Activated CD4-positive, alpha-beta T cell treated with anti-CD3 and anti-CD28 coated beads, Interleukin-2, amount 50 U/mL, for 48 hours (primary cell): Measurements from ENCODE around the gene RTP3.
A peak's percentile ranks its signal among the peaks of the same experiment; 100 is the strongest.

Experiments
- DNase-seq, 2 experiments: peaks; one replicate each; pipeline ENCODE4 v3.0.0-alpha.2; 2020

Gene RTP3

DNA sequence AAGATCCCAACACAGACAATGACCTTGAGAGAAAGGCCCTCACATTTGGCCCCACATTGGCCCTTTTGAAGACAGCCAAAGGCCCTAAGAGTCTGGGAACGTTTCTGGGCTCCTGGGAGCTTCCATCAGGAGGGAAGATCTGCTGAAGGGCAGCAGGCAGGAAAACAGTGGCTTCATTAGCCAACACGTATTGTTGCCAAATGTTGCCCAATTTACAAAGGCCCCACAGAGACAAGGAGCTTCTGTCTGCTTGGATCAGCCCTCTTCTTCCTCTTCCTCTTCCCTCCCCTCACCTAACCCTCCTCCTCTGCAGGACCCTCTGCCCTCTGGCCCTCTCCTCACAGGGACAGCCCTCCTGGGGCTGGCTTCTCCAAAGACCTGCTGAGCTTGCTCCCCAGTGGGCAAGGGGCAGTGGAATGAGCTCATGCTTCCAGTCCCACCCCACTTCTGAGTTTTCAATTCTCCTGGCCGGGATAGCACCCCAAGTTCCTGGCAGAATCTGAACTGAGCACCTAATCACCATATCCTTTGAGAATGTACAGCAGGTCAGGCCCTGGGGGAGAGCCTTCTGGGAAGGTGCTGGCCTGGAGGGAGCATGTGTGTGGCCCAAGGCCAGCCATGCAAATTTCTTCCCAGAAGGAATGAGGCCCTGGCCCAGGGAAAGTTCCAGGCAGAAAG lies 28.0 kb upstream of the RTP3 start:
- DNase-seq = no peak

DNA sequence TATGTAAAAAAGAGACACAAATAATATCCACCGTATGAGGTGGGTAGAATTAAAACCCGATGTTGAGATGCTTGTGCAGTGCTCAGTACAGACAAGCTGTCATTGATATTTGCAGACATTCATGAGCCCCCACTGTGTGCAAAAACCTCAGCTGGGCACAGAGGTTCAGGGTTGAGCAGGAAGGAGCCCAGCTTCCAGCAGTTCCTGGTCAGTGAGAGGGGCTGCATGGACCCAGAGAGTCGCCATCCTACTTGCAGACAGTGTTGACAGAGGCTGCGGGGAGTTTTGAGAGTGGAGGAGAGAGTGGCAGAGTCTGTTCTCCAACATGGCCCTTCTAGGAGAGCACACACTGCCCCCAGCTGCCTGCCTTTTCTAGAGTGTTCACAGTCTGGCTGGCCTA lies 26.9 kb upstream of the RTP3 start:
- no peak for DNase-seq

DNA sequence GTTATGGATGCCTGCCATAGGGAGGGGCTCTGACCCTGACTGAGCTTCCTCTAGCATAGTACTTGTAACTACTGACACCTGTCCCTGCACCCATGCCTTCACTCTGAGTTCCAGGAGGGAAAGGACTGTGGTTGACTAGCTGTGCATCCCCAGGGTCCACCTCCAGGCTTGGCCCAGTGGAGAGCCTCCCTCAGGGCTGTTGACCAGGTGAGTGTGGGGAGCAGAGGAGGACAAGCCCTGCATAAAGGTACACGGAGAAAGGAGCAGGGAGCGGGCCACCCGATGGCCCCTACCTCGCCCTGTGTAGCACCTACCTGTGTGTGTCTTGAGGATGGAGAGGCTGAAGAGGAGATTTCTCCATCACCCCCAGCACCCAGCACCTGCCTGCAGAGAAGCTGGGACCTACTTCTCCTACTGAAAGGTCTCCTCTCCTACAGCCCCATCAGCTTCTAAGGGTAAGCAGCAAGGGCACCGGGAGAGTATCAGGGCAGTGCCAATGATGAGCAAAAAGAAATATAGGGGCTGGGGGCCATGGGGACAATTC lies 26.3 kb upstream of the RTP3 start:
- DNase-seq = no peak

DNA sequence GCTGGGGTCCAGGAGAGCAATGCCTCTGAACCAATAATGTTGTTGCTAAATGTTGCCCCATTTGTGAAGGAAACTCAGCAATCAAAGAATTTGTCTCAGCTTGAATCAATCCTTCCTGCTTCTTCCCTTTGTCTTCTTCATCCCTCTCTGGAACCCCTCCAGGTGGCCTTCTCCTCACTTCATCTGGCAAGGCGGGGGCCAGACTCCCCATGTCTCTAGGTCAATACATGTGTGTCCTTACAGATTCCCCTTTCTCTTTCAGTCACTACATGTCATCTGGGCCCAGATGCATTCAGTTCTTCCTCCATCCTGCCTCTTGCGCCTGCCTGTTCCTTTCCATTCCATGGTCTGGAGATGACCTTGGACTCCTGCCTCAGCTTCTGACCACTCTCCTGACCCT lies 25.0 kb upstream of the RTP3 start:
- no peak for DNase-seq

DNA sequence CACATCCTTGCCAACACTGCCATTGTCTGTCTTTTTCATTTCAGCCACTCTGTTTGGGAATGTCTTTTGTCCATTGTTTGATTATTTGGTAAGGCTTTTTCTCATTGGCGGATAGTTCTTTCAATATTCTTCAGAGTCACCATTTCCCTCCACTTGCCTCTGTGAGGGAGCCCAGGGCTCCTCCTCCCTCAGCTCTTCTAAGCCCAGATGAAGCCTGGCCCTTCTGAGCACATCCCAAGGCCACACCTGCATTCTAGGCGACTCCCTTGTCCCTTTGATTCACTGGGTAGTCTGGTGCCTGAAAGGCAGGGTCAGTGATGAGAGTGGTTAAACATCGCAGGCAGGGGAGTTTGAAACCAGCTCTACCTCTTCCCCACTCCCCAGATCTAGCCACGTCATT lies 20.6 kb upstream of the RTP3 start:
- DNase-seq = no peak

DNA sequence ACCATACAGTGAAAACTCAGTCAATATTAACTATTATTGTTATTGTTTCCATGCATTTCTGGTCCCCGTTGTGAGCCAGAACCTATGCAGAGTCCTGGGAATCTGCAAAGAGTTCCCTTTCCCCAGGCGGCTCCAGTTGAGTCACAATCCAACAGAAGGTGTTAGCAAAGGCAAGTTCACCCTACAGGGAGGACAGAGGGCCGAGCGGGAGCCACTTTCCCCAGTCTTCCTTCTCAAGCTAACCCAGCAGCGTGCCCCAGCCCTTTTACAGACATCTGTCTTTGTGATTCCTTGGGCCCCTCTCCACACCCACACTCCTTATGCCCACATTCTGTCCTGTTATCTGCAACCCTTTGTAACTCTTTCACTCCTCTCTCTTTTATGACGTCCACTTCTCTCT lies 20.0 kb upstream of the RTP3 start:
- no peak for DNase-seq

DNA sequence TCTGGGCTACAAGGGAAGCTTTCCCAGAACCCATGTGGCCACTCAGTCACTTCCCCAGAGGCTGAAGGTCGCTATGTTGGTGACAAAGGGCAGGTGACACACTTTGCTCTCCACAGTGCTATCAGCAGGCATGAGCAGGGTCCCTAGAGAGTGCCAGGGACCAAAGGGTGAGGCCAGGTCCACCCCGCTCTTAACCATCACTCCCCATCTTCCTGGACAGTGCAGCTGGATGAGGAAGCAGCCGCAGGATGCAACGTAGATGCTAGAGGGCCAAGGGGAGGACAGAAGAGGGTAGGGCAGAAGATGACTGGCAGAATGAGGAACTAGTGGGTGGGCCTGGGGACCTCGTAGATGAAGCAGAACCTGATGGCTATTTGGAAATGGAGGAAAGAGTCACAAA lies 19.4 kb upstream of the RTP3 start:
- no peak for DNase-seq

DNA sequence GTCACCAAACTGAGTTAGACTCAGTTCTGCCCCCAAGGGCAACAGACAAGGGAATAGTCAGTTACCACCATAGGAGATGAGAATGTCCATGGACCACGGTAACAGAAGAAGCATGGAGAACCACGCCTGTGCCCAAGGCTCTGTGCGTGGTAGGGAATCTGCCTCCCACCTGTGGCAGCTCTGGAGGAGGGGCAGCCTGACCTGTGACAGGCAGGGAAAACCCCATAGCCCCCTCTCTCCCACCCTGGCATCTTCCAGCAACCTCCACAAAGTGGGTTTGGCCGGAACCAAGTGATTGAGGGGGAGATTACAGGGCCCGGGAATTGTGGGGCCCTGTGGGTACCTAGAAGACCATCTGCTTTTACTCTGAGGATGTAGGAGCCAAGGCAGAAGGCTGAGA lies 18.8 kb upstream of the RTP3 start:
- DNase-seq = no peak

DNA sequence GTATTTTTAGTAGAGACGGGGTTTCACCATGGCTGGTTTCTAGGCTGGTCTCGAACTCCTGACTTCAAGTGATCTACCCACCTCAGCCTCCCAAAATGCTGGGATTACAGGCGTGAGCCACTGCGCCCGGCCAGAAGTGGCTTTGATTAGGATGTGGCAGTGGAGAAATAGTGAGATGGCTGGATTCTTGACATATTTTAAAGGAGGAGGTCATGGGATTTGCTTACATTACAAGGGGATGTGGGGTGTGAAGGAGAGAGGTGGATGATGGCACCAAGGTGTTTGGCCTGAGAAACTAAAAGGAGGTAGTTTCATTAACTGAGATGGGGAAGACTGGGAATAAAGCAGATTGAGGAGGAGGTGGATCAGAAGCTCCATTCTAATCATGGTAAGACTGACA lies 18.1 kb upstream of the RTP3 start:
- DNase-seq = no peak

DNA sequence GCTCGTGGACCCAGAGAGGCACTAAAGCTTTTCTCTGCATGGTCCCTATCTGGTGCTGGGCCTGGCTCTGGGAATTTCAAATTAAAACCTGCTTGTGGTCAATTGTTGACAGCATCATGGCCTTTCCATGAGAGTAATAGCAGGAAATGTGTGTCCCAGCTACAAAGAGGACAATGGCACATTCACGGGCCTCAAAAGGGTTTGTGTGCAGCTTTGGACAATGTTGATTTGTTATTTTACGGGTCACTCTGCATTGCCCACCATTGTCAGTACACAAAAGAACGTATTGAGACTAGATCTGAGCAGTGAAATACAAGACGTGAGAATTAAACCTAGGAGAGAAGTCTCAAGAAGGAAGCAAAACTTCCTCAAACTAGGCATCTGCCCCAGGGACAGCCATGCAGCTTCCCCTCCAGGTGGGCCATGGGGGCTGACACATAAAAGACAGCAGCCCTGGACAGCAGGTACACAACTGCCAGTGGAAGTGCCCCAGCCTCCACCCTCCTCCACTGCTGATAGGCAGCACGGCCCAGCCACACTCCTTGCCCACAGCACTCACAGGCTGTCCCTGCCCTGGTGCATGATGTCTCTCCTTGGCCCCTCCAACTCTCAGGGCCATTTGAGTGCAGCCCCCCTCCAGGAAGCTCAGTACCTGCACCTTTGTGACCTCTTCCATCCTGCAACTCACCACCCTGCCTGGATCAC lies 17.1 kb upstream of the RTP3 start:
- no peak for DNase-seq

DNA sequence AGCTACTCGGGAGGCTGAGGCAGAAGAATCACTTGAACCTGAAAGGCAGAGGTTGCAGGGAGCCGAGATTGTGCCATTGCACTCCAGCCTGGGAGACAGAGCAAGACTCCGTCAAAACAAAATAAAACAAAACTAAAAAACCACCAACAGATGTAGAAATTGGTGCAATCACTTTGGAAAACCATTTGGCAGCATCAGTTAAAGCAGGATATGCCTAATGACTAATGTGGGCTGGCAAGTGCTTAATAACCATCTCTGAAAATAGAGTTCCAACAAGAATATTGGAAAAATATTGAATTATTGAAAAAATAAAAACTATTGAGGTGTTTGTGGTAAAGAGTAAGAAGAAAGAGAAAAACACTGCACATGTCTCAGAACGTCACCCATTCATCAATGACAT lies 16.1 kb upstream of the RTP3 start:
- no peak for DNase-seq

DNA sequence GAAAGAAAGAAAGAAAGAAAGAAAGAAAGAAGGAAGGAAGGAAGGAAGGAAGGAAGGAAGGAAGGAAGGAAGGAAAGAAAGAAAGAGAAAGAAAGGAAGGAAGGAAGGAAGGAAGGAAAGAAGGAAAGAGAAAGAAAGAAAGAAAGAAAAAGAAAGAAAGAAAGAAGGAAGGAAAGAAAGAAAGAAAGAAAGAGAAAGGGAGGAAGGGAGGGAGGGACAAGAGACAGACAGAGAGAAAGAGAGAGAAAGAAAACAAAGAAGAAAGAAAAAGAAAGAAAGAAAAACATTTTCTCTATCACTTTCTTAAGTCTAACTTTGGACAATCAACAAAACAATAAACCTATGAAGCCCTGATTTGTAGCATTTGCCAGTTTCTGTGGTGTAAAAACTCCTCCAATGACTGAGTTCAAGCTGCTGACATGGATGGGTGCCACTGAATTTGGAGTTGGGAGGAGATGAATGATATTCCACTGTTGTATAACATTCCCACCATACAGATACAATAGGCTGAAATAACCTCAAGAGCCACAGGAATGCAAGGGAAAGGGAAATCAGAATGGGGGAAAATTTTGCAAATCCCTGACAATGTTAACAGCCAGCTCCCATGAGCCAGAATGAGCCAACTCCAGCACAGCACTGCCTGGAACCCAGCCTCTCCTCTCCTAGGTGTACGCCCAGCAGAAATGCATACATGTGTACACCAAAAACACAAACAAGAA lies 15.0 kb upstream of the RTP3 start:
- no peak for DNase-seq

DNA sequence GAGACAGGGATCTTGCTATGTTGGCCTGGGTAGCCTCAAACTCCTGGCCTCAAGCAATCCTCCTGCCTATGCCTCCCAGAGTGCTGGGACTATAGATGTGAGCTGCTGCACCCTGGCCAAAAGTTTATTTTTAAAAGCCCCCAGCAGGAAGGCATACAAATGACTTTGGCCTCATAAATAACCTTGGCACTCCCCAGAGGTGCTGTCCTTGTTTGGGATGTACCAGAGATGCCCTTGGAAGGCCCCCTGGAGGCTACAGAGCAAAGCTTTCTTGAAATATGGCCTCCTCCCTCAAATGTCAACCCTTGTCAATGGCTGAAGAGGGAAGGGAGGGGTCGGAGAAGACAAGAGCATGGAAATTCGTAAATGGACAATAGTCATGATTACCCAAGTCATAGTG lies 14.0 kb upstream of the RTP3 start:
- no peak for DNase-seq

DNA sequence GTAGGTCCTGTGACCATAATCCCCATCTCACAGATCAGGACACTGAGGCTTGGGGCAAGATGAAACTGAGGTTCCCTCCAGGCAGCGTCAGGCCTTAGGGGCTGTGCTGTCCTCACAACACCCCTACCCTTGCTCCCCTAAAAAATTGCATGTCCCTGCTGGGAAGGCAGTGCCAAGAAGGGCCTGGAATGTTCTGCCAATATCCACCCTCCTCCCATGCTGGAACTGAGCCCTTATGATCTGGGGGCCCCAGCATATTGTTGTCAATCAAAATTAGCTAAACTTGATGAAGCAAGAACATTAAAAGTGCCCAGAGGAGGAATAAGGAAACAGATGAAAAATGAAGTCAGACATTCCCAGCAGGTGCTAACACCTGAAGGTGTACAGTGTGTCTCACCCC lies 13.4 kb upstream of the RTP3 start:
- no peak for DNase-seq

DNA sequence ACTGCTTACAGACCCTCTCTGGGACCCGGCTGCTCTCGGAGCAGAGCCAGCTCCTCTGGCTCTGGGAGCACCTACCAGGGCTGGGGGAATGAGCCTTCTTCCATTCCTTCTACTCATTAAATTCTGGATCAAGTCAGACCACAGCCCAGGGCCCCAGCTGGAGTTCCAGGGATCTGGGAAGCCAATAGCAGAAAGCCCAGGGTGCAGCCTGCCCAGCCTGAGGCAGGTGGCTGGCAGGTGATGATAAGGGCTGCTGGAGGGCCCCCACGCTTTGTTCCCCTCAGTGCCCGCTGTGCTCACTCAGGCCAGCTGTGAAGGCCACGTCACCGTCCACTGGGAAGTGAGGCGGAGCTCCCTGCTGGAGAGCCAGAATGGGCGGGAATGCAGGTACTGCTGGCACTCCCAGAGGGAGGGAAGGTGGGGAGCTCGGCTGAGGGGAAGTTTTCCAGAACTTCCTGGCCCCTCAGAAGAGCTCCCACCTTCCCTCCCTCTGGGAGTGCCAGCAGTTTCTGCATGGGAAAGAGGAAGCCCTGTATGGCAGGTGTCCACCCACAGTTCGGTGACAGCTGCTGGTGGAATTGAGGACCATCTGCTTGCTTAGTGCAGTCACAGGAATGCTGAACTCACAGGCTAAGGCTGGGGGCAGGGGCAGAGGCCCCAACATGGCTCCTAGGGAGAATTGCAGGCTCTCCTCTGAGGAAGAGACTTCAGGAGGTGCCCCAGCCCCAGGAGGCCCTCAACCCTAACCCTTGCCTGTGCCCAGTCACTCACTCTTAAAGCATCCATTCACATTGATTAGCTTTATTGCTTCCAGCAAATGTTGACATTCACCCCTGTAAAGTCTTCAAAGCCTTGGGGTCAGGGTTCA lies 12.6 kb upstream of the RTP3 start:
- DNase-seq = no peak

DNA sequence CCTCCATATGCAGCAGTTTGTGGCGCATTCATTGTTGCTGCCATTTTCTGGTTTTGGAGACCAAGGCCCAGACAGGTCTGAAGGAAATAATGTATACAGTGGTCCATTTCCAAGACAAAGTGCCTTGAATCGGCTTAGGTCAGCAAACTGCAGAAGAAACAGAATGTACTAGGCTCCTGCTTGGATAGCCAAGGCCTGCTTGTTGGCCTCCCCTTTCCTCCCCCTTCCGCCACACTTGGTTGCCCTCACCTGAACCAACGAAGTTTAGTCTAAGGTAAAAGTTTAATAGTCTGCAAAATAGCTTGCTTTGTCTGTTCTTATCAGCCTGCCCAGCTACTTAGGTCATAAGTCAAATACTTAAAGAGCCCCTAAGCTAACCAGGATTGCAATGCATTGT lies 12.0 kb upstream of the RTP3 start:
- DNase-seq = no peak

DNA sequence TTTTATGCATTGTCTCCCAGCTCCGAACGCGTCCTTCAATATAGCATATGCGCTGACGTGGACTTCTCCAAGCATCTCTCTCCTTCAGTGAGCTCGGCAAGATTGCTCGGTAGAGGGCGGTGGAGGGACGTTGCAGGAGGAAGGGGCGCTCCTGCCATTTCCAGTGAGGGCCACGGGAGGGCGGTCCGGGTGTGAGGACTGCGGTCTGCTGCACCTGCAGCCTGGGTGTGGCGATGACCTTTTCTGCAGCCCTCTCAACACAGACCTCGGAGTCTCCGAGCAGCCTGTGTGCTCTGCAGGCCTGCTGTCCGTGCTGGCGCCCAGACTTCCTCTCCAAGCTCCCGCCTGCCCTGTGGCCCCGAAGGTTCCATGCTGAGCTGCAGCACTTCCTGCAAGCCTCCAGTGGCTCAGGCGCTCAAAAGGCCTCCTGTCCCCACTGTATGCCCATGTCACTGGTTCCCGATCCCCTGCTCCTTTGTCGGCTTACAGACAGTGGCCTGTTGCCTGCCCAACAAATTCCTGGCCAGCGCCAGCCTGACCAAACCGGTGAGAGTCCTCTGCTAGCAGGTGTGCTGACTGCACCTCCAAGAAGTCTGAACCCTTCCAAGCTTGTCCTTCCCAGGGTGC lies 8.9 kb upstream of the RTP3 start:
- DNase-seq = peak; percentile 95 to 96

DNA sequence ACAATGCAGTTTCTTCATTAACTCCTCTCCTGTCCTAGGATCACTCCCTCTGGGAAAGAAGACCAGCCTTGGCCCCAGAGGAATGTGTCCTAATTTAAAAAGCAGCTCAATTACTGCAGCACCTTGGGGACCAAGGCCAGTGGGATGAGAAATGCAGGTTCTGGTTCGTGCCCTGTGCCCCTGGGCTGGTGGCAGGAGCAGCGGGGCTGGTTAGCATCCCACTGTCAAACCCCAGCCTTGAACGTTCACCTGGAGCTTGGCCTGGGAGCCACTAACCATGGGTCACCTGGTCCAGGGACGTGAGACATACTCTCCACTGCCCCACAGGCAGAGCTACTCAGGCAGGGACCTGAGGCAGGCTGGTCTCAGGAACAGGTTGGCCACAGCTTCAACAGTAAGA lies 8.4 kb upstream of the RTP3 start:
- no peak for DNase-seq

DNA sequence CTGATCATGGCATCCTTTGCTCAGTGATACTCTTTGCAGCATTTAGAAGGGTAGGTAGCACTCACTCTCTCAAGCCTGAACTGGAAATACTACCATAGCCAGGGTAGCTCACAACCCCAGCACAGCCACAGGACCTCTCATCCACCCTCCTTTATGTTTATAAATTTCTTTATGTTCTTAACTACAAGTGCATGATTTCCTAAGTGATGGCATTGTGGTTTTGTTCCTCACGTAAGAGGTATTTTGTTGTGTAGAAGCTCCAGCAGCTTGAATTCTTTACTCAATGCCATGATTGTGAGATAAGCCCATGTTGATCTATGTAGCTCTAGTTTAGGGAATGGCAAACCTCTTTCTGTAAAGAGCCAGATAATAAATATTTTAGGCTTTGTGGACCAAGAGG lies 7.9 kb upstream of the RTP3 start:
- no peak for DNase-seq

DNA sequence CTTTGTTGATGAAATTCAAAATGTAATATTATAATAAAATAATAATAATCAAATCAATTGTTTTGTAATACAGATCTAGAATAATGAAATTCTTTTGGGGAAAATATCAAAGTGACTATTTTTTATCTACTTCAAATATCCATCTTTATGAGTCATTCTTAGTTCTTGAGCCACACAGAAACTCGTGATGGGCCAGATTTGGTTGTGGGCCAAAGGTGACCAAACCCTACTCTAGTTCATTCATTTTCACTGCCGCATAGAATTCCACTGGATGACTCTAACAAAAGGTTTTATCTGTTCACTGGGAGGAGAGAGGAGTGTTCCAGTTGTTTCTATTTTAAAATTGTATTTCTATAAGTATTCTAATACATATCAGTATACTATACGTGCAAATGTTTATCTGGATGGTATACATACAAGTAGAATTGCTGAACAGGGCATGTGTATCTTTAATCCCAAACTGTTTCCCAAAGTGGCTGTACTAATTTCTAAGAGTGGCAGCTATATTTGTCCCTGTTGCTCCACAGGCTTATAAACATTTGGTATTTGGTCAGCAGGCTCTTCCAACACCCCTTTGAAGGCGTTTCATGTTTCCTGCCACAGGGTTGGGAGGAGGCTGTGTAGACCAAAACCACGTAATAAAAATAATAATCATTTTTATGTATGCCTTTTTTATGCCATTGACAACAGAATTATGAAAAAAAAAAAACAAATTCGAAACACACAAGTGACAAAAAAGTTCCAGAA lies 7.3 kb upstream of the RTP3 start:
- no peak for DNase-seq

DNA sequence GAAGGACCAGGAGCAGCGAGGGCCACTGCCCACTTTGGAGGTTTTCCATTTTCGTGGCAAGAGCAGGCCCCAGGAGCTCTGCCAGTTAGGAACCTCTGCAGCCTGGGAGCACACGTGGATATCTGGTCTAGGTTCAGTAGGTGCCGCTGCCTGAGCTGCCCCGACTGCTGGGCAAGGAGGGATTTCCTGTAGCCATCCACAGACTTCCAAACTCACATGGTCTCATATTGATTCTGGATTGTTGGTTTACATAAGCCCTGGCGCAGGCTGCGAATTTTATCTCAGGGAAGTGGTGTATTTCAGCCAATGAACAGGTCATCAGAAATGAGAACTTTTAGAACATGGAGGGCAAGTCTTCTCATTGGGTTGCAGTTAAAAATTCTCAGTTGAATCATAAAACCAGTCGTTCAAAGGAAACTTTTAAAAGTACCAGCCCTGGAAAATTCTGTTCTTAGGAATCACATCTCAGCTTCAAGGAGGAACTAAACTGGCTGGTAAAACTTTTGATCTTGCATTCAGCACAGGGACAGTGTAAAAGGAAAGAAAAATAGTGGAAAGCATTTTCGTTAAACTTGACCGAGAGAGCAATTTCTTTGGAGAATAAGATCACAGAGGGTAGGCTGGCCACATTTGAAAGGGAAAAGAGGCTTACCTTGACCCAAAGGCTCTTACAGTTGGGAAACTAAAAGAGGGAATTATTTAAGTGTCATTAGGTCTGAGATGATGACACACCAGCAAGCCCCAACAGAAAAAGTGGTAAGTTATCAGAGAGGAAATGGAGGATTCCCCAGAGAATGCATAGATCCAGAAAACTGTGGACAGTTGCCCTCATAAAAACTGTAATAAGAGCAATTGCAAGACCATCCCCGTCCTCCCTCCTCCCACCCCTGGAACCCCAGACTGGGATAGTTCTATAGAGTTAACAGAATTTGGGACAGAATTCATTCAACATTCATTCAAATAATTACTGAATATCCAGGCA lies 6.4 kb upstream of the RTP3 start:
- DNase-seq = no peak
